Uterus (tissue), 2 donors: ENCODE data around the gene CEBPZOS.

Experiments
- CTCF ChIP-seq, 4 experiments: fragments of 200-600 bp in 2 of 4; fragments of 450-650 bp in 2 of 4; sonication (generic) in 2 of 4; IDR thresholded peaks; one replicate each; pipeline ENCODE4 v1.5.1; 2016 to 2019; ENCODE audit warnings: antibody characterized with exemption in 4 of 4, mild to moderate bottlenecking in 2 of 4, moderate library complexity in 1 of 4
- POLR2A ChIP-seq, 2 donors: fragments of 450-650 bp; IDR thresholded peaks; one replicate each; pipeline ENCODE4 v1.6.1; 2016; ENCODE audit warnings: antibody characterized with exemption in 2 of 2, mild to moderate bottlenecking in 1 of 2, moderate library complexity in 1 of 2

GRCh38 chr2:37173741-37174140, 22.6 kb upstream of the CEBPZOS start:
- no peak for TF ChIP-seq CTCF (IDR thresholded peaks at IDR 0.05)
- no peak for TF ChIP-seq POLR2A (IDR thresholded peaks at IDR 0.05)
